Endothelial cell of umbilical vein (primary cell): ENCODE measurements around the gene ABL1. TPM values are rescaled to one million over a fixed set of nuclear protein-coding genes. Genes with fewer than 3 reads are reported as not detected.

Experiments
- BruUV-seq: library from RNA; stranded (reverse); fragments of 400-500 nt; replicated peaks from 2 replicates; lab custom pipeline; 2021; lab: Mats Ljungman, UMichigan
- CTCF ChIA-PET: fragments of 300-600, 350-600 bp; sonication (Branson Sonifier 250); formaldehyde crosslinking; loops from one replicate; lab custom pipeline; 2021; ENCODE audit warnings: antibody characterized with exemption, inconsistent platforms; lab: Charles Lee
- POLR2A ChIA-PET: fragments of 300-600, 350-600 bp; sonication (Branson Sonifier 250); formaldehyde crosslinking; loops from one replicate; lab custom pipeline; 2021; ENCODE audit warnings: antibody characterized with exemption, inconsistent platforms; lab: Charles Lee
- DNase-seq: peaks from one replicate; pipeline ENCODE4 v3.0.0-alpha.2; 2011; ENCODE audit warnings: low read depth, low spot score
- FAIRE-seq: peaks from 2 replicates; lab custom pipeline; 2011; peaks lifted over from hg19 to GRCh38; lab: Jason Lieb, UNC
- H2AFZ ChIP-seq: 2 replicates; pipeline ENCODE4 v1.6.0; 2012; ENCODE audit warnings: low read depth, low read length, control low read depth, inconsistent platforms
- H3K27ac ChIP-seq: 2 replicates; pipeline ENCODE4 v1.5.1; 2011; ENCODE audit warnings: low read depth, mild to moderate bottlenecking, control low read depth, low read length, moderate library complexity; ENCODE audit not compliant: insufficient read depth
- H3K27me3 ChIP-seq, 2 experiments: 2 replicates each; pipeline versions ENCODE4 v1.6.0 to v1.6.1; 2011; ENCODE audit warnings: low read length in 2 of 2, mixed read lengths in 1 of 2; ENCODE audit not compliant: control insufficient read depth in 2 of 2, insufficient read depth in 2 of 2
- H3K36me3 ChIP-seq, 2 experiments: 2 replicates in 1 of 2; 3 replicates in 1 of 2; pipeline ENCODE4 v1.5.1; 2011; ENCODE audit warnings: low read length in 2 of 2, mild to moderate bottlenecking in 1 of 2, moderate library complexity in 1 of 2; ENCODE audit not compliant: control insufficient read depth in 2 of 2, insufficient read depth in 2 of 2; ENCODE audit errors: extremely low read depth in 1 of 2
- H3K4me1 ChIP-seq: 3 replicates; pipeline ENCODE4 v1.5.1; 2011; ENCODE audit warnings: mild to moderate bottlenecking, low read length; ENCODE audit not compliant: control insufficient read depth, insufficient read depth; ENCODE audit errors: extremely low read depth
- H3K4me2 ChIP-seq: 2 replicates; pipeline ENCODE4 v1.6.1; 2011; ENCODE audit warnings: low read length, control low read depth, mixed read lengths; ENCODE audit not compliant: insufficient read depth
- H3K4me3 ChIP-seq, 3 experiments: fragments of 200-600 bp in 1 of 3; sonication (generic), shearing (Covaris generic) in 1 of 3; replicated peaks in 1 of 3; 2 replicates each; pipeline ENCODE4 v1.5.1; 2011 to 2016; ENCODE audit warnings: control low read depth in 3 of 3, low read length in 3 of 3, mild to moderate bottlenecking in 2 of 3, inconsistent platforms in 1 of 3, low read depth in 1 of 3, moderate library complexity in 1 of 3; ENCODE audit not compliant: insufficient read depth in 1 of 3
- H3K79me2 ChIP-seq: 2 replicates; pipeline ENCODE4 v1.6.0; 2012; ENCODE audit warnings: low read length, inconsistent platforms; ENCODE audit not compliant: control insufficient read depth, insufficient read depth
- H3K9ac ChIP-seq: replicated peaks from 2 replicates; pipeline ENCODE3; 2011; ENCODE audit warnings: low read length, control low read depth; ENCODE audit not compliant: insufficient read depth; ENCODE audit errors: extremely low read depth
- H3K9me1 ChIP-seq: replicated peaks from 3 replicates; pipeline ENCODE4 v1.6.0; 2011; ENCODE audit warnings: mild to moderate bottlenecking, low read length; ENCODE audit not compliant: control insufficient read depth, insufficient read depth; ENCODE audit errors: extremely low read depth
- H3K9me3 ChIP-seq: replicated peaks from 2 replicates; pipeline ENCODE4 v1.5.1; 2012; ENCODE audit warnings: low read length, inconsistent platforms; ENCODE audit not compliant: control insufficient read depth, insufficient read depth
- H4K20me1 ChIP-seq: replicated peaks from 2 replicates; pipeline ENCODE3; 2011; ENCODE audit warnings: mild to moderate bottlenecking, low read length; ENCODE audit not compliant: control insufficient read depth, insufficient read depth; ENCODE audit errors: extremely low read depth
- CTCF ChIP-seq, 2 donors: IDR thresholded peaks; 1 replicate in 1 of 2; 2 replicates in 1 of 2; pipeline ENCODE4 v1.5.1; 2011; ENCODE audit warnings: low read length in 2 of 2, mild to moderate bottlenecking in 2 of 2, moderate library complexity in 2 of 2, control low read depth in 1 of 2, inconsistent platforms in 1 of 2, low read depth in 1 of 2; ENCODE audit not compliant: insufficient read depth in 1 of 2; ENCODE audit errors: extremely low read depth in 1 of 2
- FOS ChIP-seq: IDR thresholded peaks from 2 replicates; pipeline ENCODE4 v1.6.1; 2011; ENCODE audit warnings: mild to moderate bottlenecking, low read length, moderate library complexity, borderline replicate concordance; ENCODE audit not compliant: insufficient read depth
- GATA2 ChIP-seq: IDR thresholded peaks from 2 replicates; pipeline ENCODE4 v1.7.0; 2011; ENCODE audit warnings: low read depth, mild to moderate bottlenecking, moderate library complexity, mixed read lengths, low read length; ENCODE audit not compliant: insufficient read length, insufficient read depth
- JUN ChIP-seq: IDR thresholded peaks from 2 replicates; pipeline ENCODE4 v1.6.1; 2011; ENCODE audit warnings: borderline replicate concordance, low read depth; ENCODE audit not compliant: insufficient read length, insufficient read depth
- MAX ChIP-seq: IDR thresholded peaks from 2 replicates; pipeline ENCODE4 v1.6.1; 2011; ENCODE audit not compliant: insufficient read depth, insufficient read length
- MYC ChIP-seq: IDR thresholded peaks from one replicate; pipeline ENCODE4 v1.6.1; 2011; ENCODE audit warnings: mild to moderate bottlenecking, low read depth, low read length
- POLR2A ChIP-seq: IDR thresholded peaks from 2 replicates; pipeline ENCODE4 v1.6.1; 2012; ENCODE audit warnings: low read depth, mild to moderate bottlenecking, control low read depth, low read length
- POLR2AphosphoS5 ChIP-seq: IDR thresholded peaks from 2 replicates; pipeline ENCODE4 v1.6.1; 2012; ENCODE audit warnings: low read depth, mild to moderate bottlenecking, control low read depth, low read length, moderate library complexity; ENCODE audit not compliant: insufficient read depth
- dilution Hi-C: fragments of 300-500 bp; cut with MboI; formaldehyde crosslinking; loops from one replicate; pipeline ENCODE4 v1.15.0; 2019; ENCODE audit warnings: low sequenced_read_pairs; ENCODE audit not compliant: extremely low pct_ligation_motif_present
- intact Hi-C: fragments of 100-400 bp; cut with micrococcal nuclease; formaldehyde crosslinking; loops from one replicate; pipeline ENCODE4 v1.10.0; 2022
- polyA plus RNA-seq, 4 experiments: library from polyadenylated mRNA; depleted of rRNA in 3 of 4; stranded (reverse) in 3 of 4; unstranded in 1 of 4; fragments of >200 nt; gene quantifications; 2 replicates each; pipeline versions ENCODE4 v1.2.1 to v1.2.3, GENCODE V29; 2011 to 2012; ENCODE audit warnings: missing spikeins in 1 of 4
- total RNA-seq: library from RNA; stranded (reverse); gene quantifications from 2 replicates; pipeline ENCODE4 v1.2.3, GENCODE V29; 2021

The ABL1 gene
- total and polyA plus RNA-seq, 2 donors (not counting 3 experiments of a cell fraction or from before 2014, with no cell fraction given) = 32.1 to 87.1 TPM

- BruUV-seq = no TSS peak
- Histone ChIP-seq H3K9ac (no peak overlapping the region), H3K27ac (no peak overlapping the region), H3K9me3 (no peaks in the 10 kb centered on the region), H2AFZ (peak overlapping the region; percentile 48), H3K4me1 (no peaks in the 10 kb centered on the region), H4K20me1 (no peaks in the 10 kb centered on the region), H3K9me1 (no peaks in the 10 kb centered on the region), H3K4me3 (no peak overlapping the region), H3K4me2 (no peak overlapping the region), H3K27me3 (peaks cover 0 to 4% of the 10 kb centered on the region in 2 experiments), H3K36me3 (no peaks in the 10 kb centered on the region), H3K79me2 (no peaks in the 10 kb centered on the region)
- POLR2A ChIA-PET = no interaction called here
- intact Hi-C loops = no loop called here
- dilution Hi-C loops = no loop called here
- no peak for FAIRE-seq
- CTCF ChIA-PET = interaction anchor here (0.9 to 1.0 kb wide), 2 partner anchors 13 to 85 kb away, joined by 6 to 7 read pairs; no protein-coding TSS in a partner anchor
- no peak for DNase-seq
- TF ChIP-seq MYC (no peak), FOS (no peak), JUN (no peak), MAX (no peak), CTCF (IDR thresholded peaks at IDR 0.05; ENCODE audit: extremely low read depth in 1 of 2, insufficient read depth in 1 of 2, low read depth in 1 of 2, low read length in 2 of 2) (no peak), GATA2 (no peak), POLR2A (no peak), POLR2AphosphoS5 (no peak)
Measured at GRCh38 chr9:130913599-130914416, 78.8 kb downstream of the ABL1 start.
